Caco-2 (cell line): ENCODE measurements around the gene OSBPL2. TPM values are rescaled to one million over a fixed set of nuclear protein-coding genes. Genes with fewer than 3 reads are reported as not detected.

Experiments used
- BruUV-seq: library from RNA; stranded (reverse); fragments of 400-500 nt; replicated peaks from 2 replicates; lab custom pipeline; 2021; lab: Mats Ljungman, UMichigan
- CTCF ChIA-PET: fragments of 300-600 bp; sonication (Branson Sonifier 250); formaldehyde crosslinking; loops from one replicate; lab custom pipeline; 2022; ENCODE audit warnings: antibody characterized with exemption; lab: Charles Lee
- POLR2A ChIA-PET: fragments of 300-600 bp; sonication (Branson Sonifier 250); formaldehyde crosslinking; loops from one replicate; lab custom pipeline; 2022; ENCODE audit warnings: antibody characterized with exemption; lab: Charles Lee
- DNase-seq, 2 experiments: peaks; one replicate each; pipeline versions ENCODE4 v3.0.0 to v3.0.0-alpha.2; 2020 to 2022
- H3K27me3 ChIP-seq: replicated peaks from 2 replicates; pipeline ENCODE4 v1.6.0; 2011; ENCODE audit warnings: low read length; ENCODE audit not compliant: control insufficient read depth, insufficient read depth
- H3K36me3 ChIP-seq: 2 replicates; pipeline ENCODE4 v1.5.1; 2011; ENCODE audit warnings: low read length; ENCODE audit not compliant: control insufficient read depth, insufficient read depth
- H3K4me1 ChIP-seq: fragments of 250-450 bp; sonication (Bioruptor Pico); 2 replicates; pipeline ENCODE4 v1.5.1; 2020; ENCODE audit warnings: mild to moderate bottlenecking
- H3K4me3 ChIP-seq: 2 replicates; pipeline ENCODE4 v1.5.1; 2011; ENCODE audit warnings: low read depth, mild to moderate bottlenecking, control low read depth, low read length
- H3K9me3 ChIP-seq: fragments of 250-450 bp; sonication (Bioruptor Pico); 2 replicates; pipeline ENCODE4 v1.5.1; 2020; ENCODE audit warnings: mild to moderate bottlenecking, moderate library complexity
- H3K27ac Mint-ChIP-seq: one replicate; pipeline ENCODE4 v1.8.0; 2022; ENCODE audit warnings: mixed read lengths; ENCODE audit not compliant: unreplicated experiment
- H3K27me3 Mint-ChIP-seq: one replicate; pipeline ENCODE4 v1.8.0; 2022; ENCODE audit warnings: mixed read lengths; ENCODE audit not compliant: insufficient read depth, unreplicated experiment
- H3K36me3 Mint-ChIP-seq: one replicate; pipeline ENCODE4 v1.8.0; 2022; ENCODE audit warnings: mild to moderate bottlenecking, mixed read lengths; ENCODE audit not compliant: insufficient read depth, unreplicated experiment
- H3K4me1 Mint-ChIP-seq: one replicate; pipeline ENCODE4 v1.8.0; 2022; ENCODE audit warnings: low read depth, mixed read lengths; ENCODE audit not compliant: unreplicated experiment
- H3K4me3 Mint-ChIP-seq: one replicate; pipeline ENCODE4 v1.8.0; 2022; ENCODE audit warnings: mild to moderate bottlenecking, moderate library complexity, mixed read lengths; ENCODE audit not compliant: unreplicated experiment
- H3K9me3 Mint-ChIP-seq: one replicate; pipeline ENCODE4 v1.8.0; 2022; ENCODE audit warnings: mixed read lengths; ENCODE audit not compliant: unreplicated experiment
- CTCF ChIP-seq, 2 experiments: fragments of 200-600 bp in 1 of 2; IDR thresholded peaks; 1 replicate in 1 of 2; 2 replicates in 1 of 2; pipeline versions ENCODE4 v1.5.1 to v1.8.0; 2011 to 2022; ENCODE audit warnings: antibody characterized with exemption in 1 of 2, control low read depth in 1 of 2, inconsistent platforms in 1 of 2, low read depth in 1 of 2, low read length in 1 of 2, mild to moderate bottlenecking in 1 of 2, moderate library complexity in 1 of 2; ENCODE audit not compliant: insufficient read depth in 1 of 2, severe bottlenecking in 1 of 2, unreplicated experiment in 1 of 2
- intact Hi-C: fragments of 100-400 bp; cut with micrococcal nuclease; formaldehyde crosslinking; loops from one replicate; pipeline ENCODE4 v1.10.0; 2022; ENCODE audit not compliant: unreplicated experiment
- total RNA-seq: library from RNA; stranded (reverse); gene quantifications from 2 replicates; pipeline ENCODE4 v1.2.3, GENCODE V29; 2022

Gene OSBPL2
- total RNA-seq, 1 experiment from 2014 or later = 132 TPM

- Histone ChIP-seq H3K4me3 (no peak overlapping the region), H3K27me3 (no peaks in the 10 kb centered on the region), H3K36me3 (peaks cover 5% of the 10 kb centered on the region), H3K9me3 (no peaks in the 10 kb centered on the region), H3K4me1 (no peaks in the 10 kb centered on the region)
- Mint-ChIP-seq H3K4me3 (no peak overlapping the region), H3K36me3 (peaks cover 72% of the 10 kb centered on the region), H3K9me3 (no peaks in the 10 kb centered on the region), H3K27me3 (no peaks in the 10 kb centered on the region), H3K27ac (no peak overlapping the region), H3K4me1 (no peaks in the 10 kb centered on the region)
- CTCF ChIA-PET = no interaction called here
- no peak for DNase-seq
- intact Hi-C loops = no loop called here
- TF ChIP-seq CTCF (IDR thresholded peaks at IDR 0.05; ENCODE audit: insufficient read depth in 1 of 2, low read depth in 1 of 2, low read length in 1 of 2, severe bottlenecking in 1 of 2, unreplicated experiment in 1 of 2) = no peak
- POLR2A ChIA-PET = no interaction called here
- BruUV-seq = no TSS peak
Observed at GRCh38 chr20:62195075-62195405, 43.3 kb upstream of the OSBPL2 start.

- TF ChIP-seq CTCF (IDR thresholded peaks at IDR 0.05; ENCODE audit: insufficient read depth in 1 of 2, low read depth in 1 of 2, low read length in 1 of 2, severe bottlenecking in 1 of 2, unreplicated experiment in 1 of 2) = no peak
- Histone ChIP-seq H3K36me3 (peaks cover 5% of the 10 kb centered on the region), H3K27me3 (no peaks in the 10 kb centered on the region), H3K4me1 (no peaks in the 10 kb centered on the region), H3K9me3 (no peaks in the 10 kb centered on the region), H3K4me3 (no peak overlapping the region)
- no peak for DNase-seq
- peaks cover 72% of the 10 kb centered on the region for H3K36me3 Mint-ChIP-seq
- CTCF ChIA-PET = interaction anchor here (0.7 kb wide), 1 partner anchor 1985 kb away, joined by 3 read pairs; no protein-coding TSS in a partner anchor
- no peaks in the 10 kb centered on the region for H3K9me3 Mint-ChIP-seq
- H3K4me3 Mint-ChIP-seq = no peak overlapping the region
- no peak overlapping the region for H3K27ac Mint-ChIP-seq
- H3K27me3 Mint-ChIP-seq = no peaks in the 10 kb centered on the region
- intact Hi-C loops = no loop called here
- no TSS peak for BruUV-seq
- POLR2A ChIA-PET = no interaction called here
- no peaks in the 10 kb centered on the region for H3K4me1 Mint-ChIP-seq
Observed at GRCh38 chr20:62195736-62196135, 42.6 kb upstream of the OSBPL2 start.

GRCh38 chr20:62196286-62196685 is 42.0 kb upstream of the OSBPL2 start:
- Mint-ChIP-seq H3K27me3 (no peaks in the 10 kb centered on the region), H3K4me3 (no peak overlapping the region), H3K36me3 (peaks cover 73% of the 10 kb centered on the region), H3K9me3 (no peaks in the 10 kb centered on the region), H3K4me1 (no peaks in the 10 kb centered on the region), H3K27ac (no peak overlapping the region)
- no peak for TF ChIP-seq CTCF (IDR thresholded peaks at IDR 0.05; ENCODE audit: insufficient read depth in 1 of 2, low read depth in 1 of 2, low read length in 1 of 2, severe bottlenecking in 1 of 2, unreplicated experiment in 1 of 2)
- Histone ChIP-seq H3K4me3 (no peak overlapping the region), H3K9me3 (no peaks in the 10 kb centered on the region), H3K4me1 (no peaks in the 10 kb centered on the region), H3K27me3 (no peaks in the 10 kb centered on the region), H3K36me3 (peaks cover 6% of the 10 kb centered on the region)
- POLR2A ChIA-PET = no interaction called here
- intact Hi-C loops = no loop called here
- CTCF ChIA-PET = interaction anchor here (0.7 kb wide), 1 partner anchor 1986 kb away, joined by 3 read pairs; no protein-coding TSS in a partner anchor
- no peak for DNase-seq
- no TSS peak for BruUV-seq
